GM12878 (cell line): Measurements from ENCODE around the gene IL23R. TPM values are rescaled to one million over a fixed set of nuclear protein-coding genes. Genes with fewer than 3 reads are reported as not detected.

Source experiments
- ATAC-seq: fragments of 200-7000 bp; cut with Tn5 transposase; 3 replicates; pipeline ENCODE4 v1.9.1; 2020; ENCODE audit warnings: mild to moderate bottlenecking, moderate library complexity
- BruUV-seq: library from RNA; stranded (reverse); fragments of 400-500 nt; replicated peaks from 2 replicates; lab custom pipeline; 2021; lab: Mats Ljungman, UMichigan
- CTCF ChIA-PET: fragments of 300-600 bp; sonication (Branson Sonifier 250); formaldehyde crosslinking; extraction: SDS; loops from one replicate; lab custom pipeline; 2021; ENCODE audit warnings: inconsistent platforms; lab: Yijun Ruan, JAX
- POLR2A ChIA-PET: fragments of 350-600 bp; formaldehyde crosslinking; extraction: SDS; loops from one replicate; lab custom pipeline; 2021; ENCODE audit warnings: inconsistent platforms; lab: Charles Lee
- RAD21 ChIA-PET: fragments of 300-600 bp; sonication (Branson Sonifier 250); formaldehyde crosslinking; loops from one replicate; lab custom pipeline; 2023; ENCODE audit warnings: antibody characterized with exemption; ENCODE audit not compliant: unreplicated experiment; lab: Charles Lee
- SMC1A ChIA-PET: fragments of 300-600 bp; sonication (Branson Sonifier 250); formaldehyde crosslinking; loops from one replicate; lab custom pipeline; 2023; ENCODE audit not compliant: unreplicated experiment, uncharacterized antibody; lab: Charles Lee
- DNase-seq: peaks from one replicate; pipeline ENCODE4 v3.0.0-alpha.2; 2011; ENCODE audit warnings: low read depth, low spot score
- FAIRE-seq: peaks from 3 replicates; lab custom pipeline; 2011; peaks lifted over from hg19 to GRCh38; lab: Jason Lieb, UNC
- H2AFZ ChIP-seq: 2 replicates; pipeline ENCODE4 v1.6.0; 2011; ENCODE audit warnings: low read depth, low read length, control low read depth; ENCODE audit not compliant: control insufficient read depth
- H3K27ac ChIP-seq: 2 replicates; pipeline ENCODE4 v1.5.1; 2011; ENCODE audit warnings: control low read depth; ENCODE audit not compliant: control insufficient read depth, insufficient read depth
- H3K27me3 ChIP-seq, 2 experiments: replicated peaks in 1 of 2; 2 replicates each; pipeline versions ENCODE4 v1.6.0 to v1.6.1; 2011; ENCODE audit warnings: low read length in 1 of 2; ENCODE audit not compliant: control insufficient read depth in 2 of 2, insufficient read depth in 2 of 2
- H3K36me3 ChIP-seq, 2 experiments: 2 replicates each; pipeline ENCODE4 v1.5.1; 2011; ENCODE audit warnings: low read length in 1 of 2; ENCODE audit not compliant: control insufficient read depth in 2 of 2, insufficient read depth in 2 of 2
- H3K4me1 ChIP-seq: 2 replicates; pipeline ENCODE4 v1.6.1; 2011; ENCODE audit warnings: mild to moderate bottlenecking, low read length, moderate library complexity, mixed read lengths; ENCODE audit not compliant: control insufficient read depth, insufficient read depth
- H3K4me2 ChIP-seq: 2 replicates; pipeline ENCODE4 v1.6.0; 2011; ENCODE audit warnings: control low read depth; ENCODE audit not compliant: control insufficient read depth, insufficient read depth
- H3K4me3 ChIP-seq: fragments of 200-600 bp; sonication (generic); 2 replicates; pipeline ENCODE4 v1.5.1; 2016
- H3K79me2 ChIP-seq: 2 replicates; pipeline ENCODE4 v1.6.0; 2011; ENCODE audit warnings: low read length; ENCODE audit not compliant: control insufficient read depth, insufficient read depth
- H3K9ac ChIP-seq: 2 replicates; pipeline ENCODE4 v1.8.0; 2011; ENCODE audit warnings: low read length, control low read depth, mixed read lengths; ENCODE audit not compliant: control insufficient read depth, insufficient read depth
- H3K9me3 ChIP-seq: replicated peaks from 3 replicates; pipeline ENCODE4 v1.5.1; 2011; ENCODE audit warnings: mild to moderate bottlenecking, low read length; ENCODE audit not compliant: control insufficient read depth, insufficient read depth
- H4K20me1 ChIP-seq: 2 replicates; pipeline ENCODE4 v1.6.0; 2011; ENCODE audit not compliant: control insufficient read depth, insufficient read depth
- CHD4 ChIP-seq: fragments of 200-600 bp; sonication (generic); IDR thresholded peaks from 2 replicates; pipeline ENCODE4 v1.6.1; 2016; ENCODE audit warnings: mild to moderate bottlenecking
- EGR1 ChIP-seq, 2 experiments: IDR thresholded peaks; 1 replicate in 1 of 2; 2 replicates in 1 of 2; pipeline ENCODE4 v1.6.1; 2011 to 2012; ENCODE audit warnings: low read depth in 2 of 2, low read length in 2 of 2, borderline replicate concordance in 1 of 2, mild to moderate bottlenecking in 1 of 2, moderate library complexity in 1 of 2
- FOS ChIP-seq: IDR thresholded peaks from 3 replicates; pipeline ENCODE4 v1.6.1; 2011; ENCODE audit warnings: borderline replicate concordance; ENCODE audit not compliant: insufficient read length; ENCODE audit errors: extremely low read depth
- HCFC1 ChIP-seq: fragments of 150-350 bp; IDR thresholded peaks from 2 replicates; pipeline ENCODE4 v1.6.1; 2014; ENCODE audit warnings: low read length
- HDAC2 ChIP-seq: fragments of 200-600 bp; sonication (generic); IDR thresholded peaks from 2 replicates; pipeline ENCODE4 v1.6.1; 2017
- IKZF1 ChIP-seq: fragments of 450-650 bp; conservative IDR thresholded peaks from 2 replicates; pipeline ENCODE4 v1.6.1; 2017; ENCODE audit warnings: antibody characterized with exemption, mild to moderate bottlenecking
- NFIC ChIP-seq: IDR thresholded peaks from 2 replicates; pipeline ENCODE4 v1.6.1; 2012; ENCODE audit warnings: low read depth, mild to moderate bottlenecking, inconsistent platforms, low read length, moderate library complexity
- NRF1 ChIP-seq: conservative IDR thresholded peaks from 2 replicates; pipeline ENCODE4 v1.6.1; 2011; ENCODE audit warnings: mild to moderate bottlenecking, low read depth, low read length, improper control_type of control experiment
- POLR2A ChIP-seq: IDR thresholded peaks from 2 replicates; pipeline ENCODE4 v1.6.1; 2011; ENCODE audit warnings: low read depth, mild to moderate bottlenecking, low read length
- POLR2AphosphoS2 ChIP-seq: IDR thresholded peaks from 2 replicates; pipeline ENCODE4 v1.6.1; 2011; ENCODE audit warnings: low read depth, mild to moderate bottlenecking, low read length, improper control_type of control experiment, moderate library complexity
- POLR2AphosphoS5 ChIP-seq: IDR thresholded peaks from 2 replicates; pipeline ENCODE4 v1.6.1; 2011; ENCODE audit warnings: mild to moderate bottlenecking, low read length, inconsistent platforms
- PRDM15 ChIP-seq: fragments of 450-650 bp; formaldehyde crosslinking; IDR thresholded peaks from 2 replicates; pipeline ENCODE4 v1.4.0; 2020; ENCODE audit warnings: mild to moderate bottlenecking, moderate library complexity
- SIN3A ChIP-seq: IDR thresholded peaks from 2 replicates; pipeline ENCODE4 v1.6.1; 2012; ENCODE audit warnings: low read depth, low read length, improper control_type of control experiment
- SREBF1 ChIP-seq: IDR thresholded peaks from 2 replicates; pipeline ENCODE4 v1.6.1; 2012; ENCODE audit warnings: mild to moderate bottlenecking, low read length
- ZBTB33 ChIP-seq: fragments of 450-650 bp; IDR thresholded peaks from 2 replicates; pipeline ENCODE4 v1.6.1; 2017; ENCODE audit warnings: mild to moderate bottlenecking
- WGBS: methylation state at CpG from one replicate; pipeline ENCODE4 v1.1.6; 2016; ENCODE audit warnings: low lambda C conversion rate; ENCODE audit not compliant: insufficient replicate concordance, insufficient coverage; ENCODE audit errors: missing lambda C conversion rate; 5-methylcytosine and 5-hydroxymethylcytosine counted together
- in situ Hi-C: fragments of 300-500 bp; cut with MboI; formaldehyde crosslinking; loops from 9 replicates; pipeline ENCODE4 v1.14.3; 2018; ENCODE audit warnings: mixed read lengths
- intact Hi-C: fragments of 100-400 bp; cut with micrococcal nuclease; formaldehyde crosslinking; loops from one replicate; pipeline ENCODE4 v1.14.2; 2022; ENCODE audit not compliant: unreplicated experiment
- polyA plus RNA-seq, 11 experiments: library from polyadenylated mRNA; depleted of rRNA in 4 of 11; unstranded in 6 of 11; stranded (reverse) in 5 of 11; fragments of >200 nt; fragmentation: Nextera tagmentation in 4 of 11; fragmentation: Illumina TruSeq in 1 of 11; extraction: Ambion mirVana in 4 of 11; extraction: Trizol in 1 of 11; gene quantifications; 1 replicate in 1 of 11; 2 replicates in 10 of 11; pipeline versions ENCODE4 v1.2.1 to v1.2.3, GENCODE V29; 2011 to 2016; ENCODE audit warnings: inconsistent platforms in 2 of 11, missing spikeins in 2 of 11, low read depth in 1 of 11
- total RNA-seq, 4 experiments: library from RNA; depleted of rRNA in 3 of 4; stranded (reverse); fragments of >200 nt in 3 of 4; fragmentation: Illumina TruSeq in 1 of 4; extraction: Trizol in 1 of 4; gene quantifications; 2 replicates each; pipeline versions ENCODE4 v1.2.1 to v1.2.3, GENCODE V29; 2013 to 2021

The IL23R gene
- total and polyA plus RNA-seq, 10 of the 15 experiments (the other 5 are each of a cell fraction or from before 2014, with no cell fraction given), result 0.16 to 6.4 (median 0.59) TPM

- no peak for TF ChIP-seq POLR2AphosphoS5
- TF ChIP-seq HDAC2, result no peak
- no peak for TF ChIP-seq POLR2AphosphoS2
- no peak for TF ChIP-seq PRDM15 (CRISPR knock-in tag)
- no peak for TF ChIP-seq NFIC
- TF ChIP-seq SIN3A, result no peak
- TF ChIP-seq HCFC1, result no peak
- no peak for TF ChIP-seq CHD4
- no peak for TF ChIP-seq POLR2A
- TF ChIP-seq ZBTB33, result no peak
- no peak for TF ChIP-seq IKZF1
- TF ChIP-seq EGR1 (IDR thresholded peaks at IDR 0.05; ENCODE audit: borderline replicate concordance in 1 of 2, low read depth in 2 of 2, low read length in 2 of 2), result no peak
- no peak for TF ChIP-seq NRF1
- no peak for TF ChIP-seq FOS
- no peak for TF ChIP-seq SREBF1
- no TSS peak for BruUV-seq
- no peak for DNase-seq
- Histone ChIP-seq H3K27ac (no peak overlapping the region), H3K4me3 (peak overlapping the region; percentile 3; the same call in 1 of the 2 replicates), H3K36me3 (no peaks in the 10 kb centered on the region), H3K79me2 (no peaks in the 10 kb centered on the region; the same call in 1 of the 2 replicates), H3K4me1 (peaks cover 3% of the 10 kb centered on the region), H3K27me3 (peaks cover 3 to 5% of the 10 kb centered on the region in 2 experiments; a peak in 2 of 4 replicates), H4K20me1 (no peaks in the 10 kb centered on the region), H2AFZ (peak overlapping the region; percentile 48; the same call in 1 of the 2 replicates), H3K9ac (peak overlapping the region; percentile 44), H3K4me2 (peak overlapping the region; percentile 68; the same call in 1 of the 2 replicates), H3K9me3 (no peaks in the 10 kb centered on the region)
- CTCF ChIA-PET, result no interaction called here
- RAD21 ChIA-PET, result no interaction called here
- in situ Hi-C loops (no loop called here), intact Hi-C loops (no loop called here)
- ATAC-seq, result no peak
- no peak for FAIRE-seq
- WGBS, result 46% methylated on average over 15 of the region's 15 CpGs
- POLR2A ChIA-PET, result no interaction called here
- SMC1A ChIA-PET, result no interaction called here
Measured at GRCh38 chr1:67308136-67308535, 141.9 kb downstream of the IL23R start.
